Measurements from ENCODE around the gene GPR141. TPM values are rescaled to one million over a fixed set of nuclear protein-coding genes. Genes with fewer than 3 reads are reported as not detected.

The GPR141 gene
- total RNA-seq, 2 experiments from 2014 or later = not detected

GRCh38 chr7:37768611-37769010 is 85.0 kb downstream of the GPR141 start:
- intact Hi-C loops (cut with micrococcal nuclease; ENCODE audit: unreplicated experiment) = no loop called here
- Histone ChIP-seq H3K4me3 (ENCODE audit: low read depth, low read length, poor library complexity, severe bottlenecking) (no peak overlapping the region), H3K27ac (ENCODE audit: low read depth, low read length, poor library complexity, severe bottlenecking) (no peak overlapping the region), H3K4me1 (ENCODE audit: insufficient read depth, low read length, poor library complexity, severe bottlenecking) (no peaks in the 10 kb centered on the region), H4K20me1 (ENCODE audit: insufficient read depth, low read length) (no peaks in the 10 kb centered on the region), H3K9me2 (ENCODE audit: insufficient read depth, low read length) (no peaks in the 10 kb centered on the region), H3K9me3 (ENCODE audit: low read length) (no peaks in the 10 kb centered on the region), H3K4me2 (ENCODE audit: low read length) (no peak overlapping the region), H3K79me2 (ENCODE audit: insufficient read depth, low read depth, low read length) (no peaks in the 10 kb centered on the region), H2AFZ (ENCODE audit: low read length) (no peak overlapping the region), H3K36me3 (ENCODE audit: insufficient read depth, low read length) (no peaks in the 10 kb centered on the region)
- ChIA-PET CTCF (ENCODE audit: unreplicated experiment) (no interaction called here), POLR2A (no interaction called here)
- no TSS peak for BruUV-seq (replicated peaks)
- no peak for DNase-seq (ENCODE audit: low spot score)
- TF ChIP-seq CTCF (conservative IDR thresholded peaks at IDR 0.05; ENCODE audit: low read length) (no peak), EZH2phosphoT487 (IDR thresholded peaks at IDR 0.05; ENCODE audit: borderline replicate concordance, low read depth, low read length) (no peak)

- H3K36me3 ChIP-seq (ENCODE audit: insufficient read depth, low read length) = no peaks in the 10 kb centered on the region
- ChIA-PET CTCF (ENCODE audit: unreplicated experiment) (no interaction called here), POLR2A (interaction anchor here (0.6 kb wide), 1 partner anchor 92 kb away, joined by 3 read pairs; no protein-coding TSS in a partner anchor)
- TF ChIP-seq EZH2phosphoT487 (IDR thresholded peaks at IDR 0.05; ENCODE audit: borderline replicate concordance, low read depth, low read length) = no peak
- TF ChIP-seq CTCF (conservative IDR thresholded peaks at IDR 0.05; ENCODE audit: low read length) = no peak
- H3K4me2 ChIP-seq (ENCODE audit: low read length) = no peak overlapping the region
- DNase-seq (ENCODE audit: low spot score) = no peak
- no peaks in the 10 kb centered on the region for H3K4me1 ChIP-seq (ENCODE audit: insufficient read depth, low read length, poor library complexity, severe bottlenecking)
- no TSS peak for BruUV-seq (replicated peaks)
- H3K9me3 ChIP-seq (ENCODE audit: low read length) = no peaks in the 10 kb centered on the region
- no peaks in the 10 kb centered on the region for H4K20me1 ChIP-seq (ENCODE audit: insufficient read depth, low read length)
- H3K27ac ChIP-seq (ENCODE audit: low read depth, low read length, poor library complexity, severe bottlenecking) = no peak overlapping the region
- H3K4me3 ChIP-seq (ENCODE audit: low read depth, low read length, poor library complexity, severe bottlenecking) = no peak overlapping the region
- H3K79me2 ChIP-seq (ENCODE audit: insufficient read depth, low read depth, low read length) = no peaks in the 10 kb centered on the region
- H3K9me2 ChIP-seq (ENCODE audit: insufficient read depth, low read length) = no peaks in the 10 kb centered on the region
- no peak overlapping the region for H2AFZ ChIP-seq (ENCODE audit: low read length)
- intact Hi-C loops (cut with micrococcal nuclease; ENCODE audit: unreplicated experiment) = no loop called here
Observed at GRCh38 chr7:37769291-37769690, 85.7 kb downstream of the GPR141 start.

- no TSS peak for BruUV-seq (replicated peaks)
- no peak for DNase-seq (ENCODE audit: low spot score)
- H3K36me3 ChIP-seq (ENCODE audit: insufficient read depth, low read length) = no peaks in the 10 kb centered on the region
- no peaks in the 10 kb centered on the region for H4K20me1 ChIP-seq (ENCODE audit: insufficient read depth, low read length)
- no peak overlapping the region for H2AFZ ChIP-seq (ENCODE audit: low read length)
- H3K9me3 ChIP-seq (ENCODE audit: low read length) = no peaks in the 10 kb centered on the region
- H3K79me2 ChIP-seq (ENCODE audit: insufficient read depth, low read depth, low read length) = no peaks in the 10 kb centered on the region
- no peaks in the 10 kb centered on the region for H3K4me1 ChIP-seq (ENCODE audit: insufficient read depth, low read length, poor library complexity, severe bottlenecking)
- H3K4me3 ChIP-seq (ENCODE audit: low read depth, low read length, poor library complexity, severe bottlenecking) = no peak overlapping the region
- no peaks in the 10 kb centered on the region for H3K9me2 ChIP-seq (ENCODE audit: insufficient read depth, low read length)
- no peak for TF ChIP-seq CTCF (conservative IDR thresholded peaks at IDR 0.05; ENCODE audit: low read length)
- TF ChIP-seq EZH2phosphoT487 (IDR thresholded peaks at IDR 0.05; ENCODE audit: borderline replicate concordance, low read depth, low read length) = no peak
- ChIA-PET CTCF (ENCODE audit: unreplicated experiment) (no interaction called here), POLR2A (interaction anchor here (0.6 kb wide), 1 partner anchor 92 kb away, joined by 3 read pairs; no protein-coding TSS in a partner anchor)
- no peak overlapping the region for H3K4me2 ChIP-seq (ENCODE audit: low read length)
- intact Hi-C loops (cut with micrococcal nuclease; ENCODE audit: unreplicated experiment) = no loop called here
- H3K27ac ChIP-seq (ENCODE audit: low read depth, low read length, poor library complexity, severe bottlenecking) = no peak overlapping the region
Observed at GRCh38 chr7:37769726-37770125, 86.2 kb downstream of the GPR141 start.
